Body of pancreas (tissue), 4 donors: Measurements from ENCODE around the gene FHOD1.

Experiments used
- POLR2A ChIP-seq, 3 donors: fragments of 450-650 bp; IDR thresholded peaks; one replicate each; pipeline ENCODE4 v1.6.1; 2016; ENCODE audit warnings: antibody characterized with exemption in 3 of 3, mild to moderate bottlenecking in 2 of 3
- TF ChIP-seq, protein P1 (sequence below), 7 experiments: fragments of 450-650 bp in 4 of 7; fragments of 200-600 bp in 3 of 7; sonication (generic) in 3 of 7; IDR thresholded peaks; one replicate each; pipeline ENCODE4 v1.5.1; 2016 to 2019; ENCODE audit warnings: antibody characterized with exemption in 7 of 7

DNA sequence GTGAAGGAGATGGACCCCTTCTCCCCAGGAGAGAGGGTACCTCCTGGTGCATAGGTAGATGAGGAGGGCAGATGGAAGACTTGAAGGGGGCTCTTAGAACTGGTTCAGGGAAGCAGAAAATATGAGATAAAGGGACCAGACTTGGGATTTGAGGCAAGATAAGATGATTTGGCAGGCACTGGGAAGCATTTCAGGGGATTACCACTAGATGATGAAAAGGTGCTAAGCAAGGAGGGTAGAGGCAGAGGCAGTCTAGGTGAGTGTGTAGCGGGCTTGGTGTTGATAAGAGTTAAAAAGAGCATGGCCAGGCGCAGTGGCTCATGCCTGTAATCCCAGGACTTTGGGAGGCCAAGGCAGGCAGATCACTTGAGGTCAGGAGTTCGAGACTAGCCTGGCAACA is 15.9 kb upstream of the FHOD1 start:
- TF ChIP-seq, protein P1, sequence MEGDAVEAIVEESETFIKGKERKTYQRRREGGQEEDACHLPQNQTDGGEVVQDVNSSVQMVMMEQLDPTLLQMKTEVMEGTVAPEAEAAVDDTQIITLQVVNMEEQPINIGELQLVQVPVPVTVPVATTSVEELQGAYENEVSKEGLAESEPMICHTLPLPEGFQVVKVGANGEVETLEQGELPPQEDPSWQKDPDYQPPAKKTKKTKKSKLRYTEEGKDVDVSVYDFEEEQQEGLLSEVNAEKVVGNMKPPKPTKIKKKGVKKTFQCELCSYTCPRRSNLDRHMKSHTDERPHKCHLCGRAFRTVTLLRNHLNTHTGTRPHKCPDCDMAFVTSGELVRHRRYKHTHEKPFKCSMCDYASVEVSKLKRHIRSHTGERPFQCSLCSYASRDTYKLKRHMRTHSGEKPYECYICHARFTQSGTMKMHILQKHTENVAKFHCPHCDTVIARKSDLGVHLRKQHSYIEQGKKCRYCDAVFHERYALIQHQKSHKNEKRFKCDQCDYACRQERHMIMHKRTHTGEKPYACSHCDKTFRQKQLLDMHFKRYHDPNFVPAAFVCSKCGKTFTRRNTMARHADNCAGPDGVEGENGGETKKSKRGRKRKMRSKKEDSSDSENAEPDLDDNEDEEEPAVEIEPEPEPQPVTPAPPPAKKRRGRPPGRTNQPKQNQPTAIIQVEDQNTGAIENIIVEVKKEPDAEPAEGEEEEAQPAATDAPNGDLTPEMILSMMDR (IDR thresholded peaks at IDR 0.05): no peak
- TF ChIP-seq POLR2A (IDR thresholded peaks at IDR 0.05): no peak
